H9 (cell line): ENCODE measurements around the gene SP110. TPM values are rescaled to one million over a fixed set of nuclear protein-coding genes. Genes with fewer than 3 reads are reported as not detected.

Experiments
- DNase-seq: peaks from one replicate; pipeline ENCODE4 v3.0.0-alpha.2; 2017
- H2AFZ ChIP-seq: one replicate; pipeline ENCODE4 v1.6.1; 2013; ENCODE audit warnings: mild to moderate bottlenecking, low read length, control low read depth, moderate library complexity
- H2AK5ac ChIP-seq: 2 replicates; pipeline ENCODE4 v1.6.1; 2013; ENCODE audit warnings: low read length, control low read depth, mixed read lengths; ENCODE audit not compliant: insufficient read length
- H2BK120ac ChIP-seq: one replicate; pipeline ENCODE4 v1.6.1; 2013; ENCODE audit warnings: low read depth, mild to moderate bottlenecking, low read length, control low read depth, inconsistent platforms; ENCODE audit not compliant: poor library complexity, severe bottlenecking
- H2BK12ac ChIP-seq: 2 replicates; pipeline ENCODE4 v1.6.1; 2013; ENCODE audit warnings: low read length, control low read depth, mixed read lengths, low read depth; ENCODE audit not compliant: insufficient read length
- H2BK15ac ChIP-seq: 2 replicates; pipeline ENCODE4 v1.6.1; 2013; ENCODE audit warnings: low read depth, low read length, control low read depth
- H2BK20ac ChIP-seq: one replicate; pipeline ENCODE4 v1.6.1; 2013; ENCODE audit warnings: low read depth, mild to moderate bottlenecking, low read length, control low read depth, inconsistent platforms; ENCODE audit not compliant: poor library complexity, severe bottlenecking
- H2BK5ac ChIP-seq: 2 replicates; pipeline ENCODE4 v1.6.1; 2013; ENCODE audit warnings: low read length, control low read depth, mixed read lengths; ENCODE audit not compliant: insufficient read length
- H3K14ac ChIP-seq: 2 replicates; pipeline ENCODE4 v1.6.1; 2013; ENCODE audit warnings: low read length, control low read depth; ENCODE audit not compliant: insufficient read depth
- H3K18ac ChIP-seq: 2 replicates; pipeline ENCODE4 v1.6.1; 2013; ENCODE audit warnings: low read depth, mild to moderate bottlenecking, mixed read lengths, low read length, control low read depth; ENCODE audit not compliant: insufficient read length
- H3K23ac ChIP-seq: 2 replicates; pipeline ENCODE4 v1.6.1; 2013; ENCODE audit warnings: low read length, control low read depth, mixed read lengths, low read depth; ENCODE audit not compliant: insufficient read length
- H3K23me2 ChIP-seq: 2 replicates; pipeline ENCODE4 v1.6.1; 2013; ENCODE audit warnings: low read depth, mild to moderate bottlenecking, mixed read lengths, low read length, control low read depth; ENCODE audit not compliant: insufficient read length, poor library complexity, severe bottlenecking
- H3K27ac ChIP-seq: 2 replicates; pipeline ENCODE4 v1.5.1; 2013; ENCODE audit warnings: low read length, control low read depth, mixed read lengths, low read depth; ENCODE audit not compliant: insufficient read length
- H3K27me3 ChIP-seq: 2 replicates; pipeline ENCODE4 v1.6.1; 2013; ENCODE audit warnings: low read length, control low read depth, inconsistent platforms; ENCODE audit not compliant: insufficient read depth
- H3K4ac ChIP-seq: 2 replicates; pipeline ENCODE4 v1.6.1; 2013; ENCODE audit warnings: low read depth, mild to moderate bottlenecking, control low read depth, inconsistent platforms, low read length, moderate library complexity
- H3K4me1 ChIP-seq: 2 replicates; pipeline ENCODE4 v1.6.1; 2013; ENCODE audit warnings: low read length, control low read depth, inconsistent platforms; ENCODE audit not compliant: insufficient read depth
- H3K4me2 ChIP-seq: 2 replicates; pipeline ENCODE4 v1.6.1; 2013; ENCODE audit warnings: low read length, control low read depth, mixed read lengths; ENCODE audit not compliant: insufficient read length, insufficient read depth
- H3K56ac ChIP-seq: 2 replicates; pipeline ENCODE4 v1.6.1; 2013; ENCODE audit warnings: low read depth, mild to moderate bottlenecking, mixed read lengths, low read length, control low read depth; ENCODE audit not compliant: insufficient read length
- H3K79me1 ChIP-seq: 2 replicates; pipeline ENCODE4 v1.6.1; 2013; ENCODE audit warnings: low read depth, mild to moderate bottlenecking, moderate library complexity, low read length, control low read depth, inconsistent platforms; ENCODE audit not compliant: insufficient read depth, poor library complexity, severe bottlenecking
- H3K79me2 ChIP-seq: 2 replicates; pipeline ENCODE4 v1.6.1; 2013; ENCODE audit warnings: low read length, control low read depth, inconsistent platforms; ENCODE audit not compliant: insufficient read depth
- H3K9ac ChIP-seq: 2 replicates; pipeline ENCODE4 v1.6.1; 2013; ENCODE audit warnings: low read length, control low read depth, mixed read lengths; ENCODE audit not compliant: insufficient read length; ENCODE audit errors: extremely low read depth
- H3K9me3 ChIP-seq: one replicate; pipeline ENCODE4 v1.6.1; 2013; ENCODE audit warnings: low read depth, low read length, inconsistent platforms; ENCODE audit not compliant: control insufficient read depth
- H3T11ph ChIP-seq: one replicate; pipeline ENCODE4 v1.6.1; 2013; ENCODE audit warnings: mild to moderate bottlenecking, low read length, control low read depth, inconsistent platforms
- H4K20me1 ChIP-seq: one replicate; pipeline ENCODE4 v1.6.1; 2013; ENCODE audit not compliant: control insufficient read depth, insufficient read length, insufficient read depth
- H4K5ac ChIP-seq: 2 replicates; pipeline ENCODE4 v1.6.1; 2013; ENCODE audit warnings: low read depth, mild to moderate bottlenecking, mixed read lengths, low read length, control low read depth; ENCODE audit not compliant: insufficient read length
- H4K8ac ChIP-seq: replicated peaks from 2 replicates; pipeline ENCODE4 v1.6.1; 2013; ENCODE audit warnings: low read length, control low read depth, mixed read lengths, low read depth; ENCODE audit not compliant: insufficient read length
- H4K91ac ChIP-seq: 2 replicates; pipeline ENCODE4 v1.6.1; 2013; ENCODE audit warnings: low read depth, mild to moderate bottlenecking, moderate library complexity, mixed read lengths, low read length, control low read depth; ENCODE audit not compliant: insufficient read length
- H3K27ac Mint-ChIP-seq, 3 experiments: 2 replicates in 2 of 3; 3 replicates in 1 of 3; pipeline ENCODE4 v1.8.0; 2020 to 2021; ENCODE audit warnings: mixed read lengths in 3 of 3, mild to moderate bottlenecking in 1 of 3, moderate library complexity in 1 of 3
- H3K27me3 Mint-ChIP-seq: 2 replicates; pipeline ENCODE4 v1.8.0; 2021; ENCODE audit warnings: low read depth, mild to moderate bottlenecking, moderate library complexity, mixed read lengths
- H3K36me3 Mint-ChIP-seq, 3 experiments: 2 replicates in 2 of 3; 3 replicates in 1 of 3; pipeline ENCODE4 v1.8.0; 2020 to 2021; ENCODE audit warnings: low read depth in 3 of 3, mixed read lengths in 3 of 3; ENCODE audit not compliant: insufficient read depth in 1 of 3
- H3K4me1 Mint-ChIP-seq, 2 experiments: 2 replicates each; pipeline ENCODE4 v1.8.0; 2020; ENCODE audit warnings: mixed read lengths in 2 of 2
- H3K4me3 Mint-ChIP-seq, 2 experiments: 2 replicates in 1 of 2; 3 replicates in 1 of 2; pipeline ENCODE4 v1.8.0; 2020 to 2021; ENCODE audit warnings: mild to moderate bottlenecking in 2 of 2, mixed read lengths in 2 of 2, moderate library complexity in 1 of 2
- H3K9me3 Mint-ChIP-seq, 2 experiments: 2 replicates in 1 of 2; 3 replicates in 1 of 2; pipeline ENCODE4 v1.8.0; 2020; ENCODE audit warnings: mild to moderate bottlenecking in 2 of 2, mixed read lengths in 2 of 2, moderate library complexity in 1 of 2
- WGBS: extraction: QIAGEN DNeasy Blood & Tissue Kit; methylation state at CpG from one replicate; pipeline ENCODE4 v1.1.7; 2013; ENCODE audit warnings: missing lambda C conversion rate, low lambda C conversion rate, mixed read lengths; ENCODE audit not compliant: insufficient read length; ENCODE audit errors: extremely low coverage; 5-methylcytosine and 5-hydroxymethylcytosine counted together
- total RNA-seq: library from RNA; stranded (reverse); gene quantifications from 2 replicates; pipeline ENCODE4 v1.2.1, GENCODE V29; 2021
- TF ChIP-seq, protein P1 (sequence below): fragments of 200-600 bp; sonication (generic); conservative IDR thresholded peaks from 3 replicates; pipeline ENCODE4 v1.8.0; 2021; ENCODE audit warnings: antibody characterized with exemption, mild to moderate bottlenecking

The SP110 gene
- total RNA-seq, 1 experiment from 2014 or later: 3.7 TPM

DNA sequence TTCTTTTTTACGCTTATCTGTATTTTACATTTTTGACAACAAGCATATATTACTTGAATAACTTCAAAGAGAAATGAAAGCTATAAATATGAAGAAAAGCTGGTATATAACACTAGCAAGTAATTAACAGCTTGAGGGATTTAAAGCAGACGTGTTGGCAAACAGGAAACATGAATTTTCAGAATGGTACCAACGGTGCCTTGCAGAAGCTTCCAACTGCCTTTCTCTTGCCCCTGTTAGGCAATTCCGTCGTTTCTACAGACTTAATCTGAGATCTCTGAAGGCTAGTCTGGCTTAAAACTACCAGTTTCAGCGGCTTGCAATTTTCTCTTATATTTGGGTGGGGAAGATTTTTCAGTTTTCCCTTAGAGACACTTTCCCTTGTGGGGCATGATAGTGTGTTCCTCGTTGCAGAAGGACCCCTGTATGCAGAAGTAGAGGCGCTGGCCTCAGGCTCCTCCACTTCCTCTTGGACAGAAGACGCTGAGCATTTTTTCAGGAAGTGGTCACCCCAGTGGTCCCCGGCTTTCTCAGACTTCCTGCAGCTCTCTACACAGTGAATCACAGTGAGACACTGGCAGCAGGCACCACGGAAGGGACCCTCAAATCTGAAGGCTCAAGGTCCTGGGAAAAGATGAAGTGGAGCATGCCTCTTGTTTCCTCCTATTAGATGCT, 94.9 kb downstream of the SP110 start:
- no peak overlapping the region for H3K4ac ChIP-seq
- no peaks in the 10 kb centered on the region for H3K27me3 ChIP-seq
- no peak overlapping the region for H3T11ph ChIP-seq
- no peaks in the 10 kb centered on the region for H3K9me3 ChIP-seq
- H2BK20ac ChIP-seq: no peak overlapping the region
- no peak overlapping the region for H2BK15ac ChIP-seq
- no peak overlapping the region for H2BK12ac ChIP-seq
- no peaks in the 10 kb centered on the region for H3K23me2 ChIP-seq
- H3K27me3 Mint-ChIP-seq: no peaks in the 10 kb centered on the region; the same call in 1 of the 2 replicates
- WGBS: no CpG with 5 or more reads among the region's 11 CpGs
- H2BK5ac ChIP-seq: no peak overlapping the region
- no peaks in the 10 kb centered on the region for H3K4me1 ChIP-seq
- H3K18ac ChIP-seq: no peak overlapping the region
- TF ChIP-seq, protein P1, sequence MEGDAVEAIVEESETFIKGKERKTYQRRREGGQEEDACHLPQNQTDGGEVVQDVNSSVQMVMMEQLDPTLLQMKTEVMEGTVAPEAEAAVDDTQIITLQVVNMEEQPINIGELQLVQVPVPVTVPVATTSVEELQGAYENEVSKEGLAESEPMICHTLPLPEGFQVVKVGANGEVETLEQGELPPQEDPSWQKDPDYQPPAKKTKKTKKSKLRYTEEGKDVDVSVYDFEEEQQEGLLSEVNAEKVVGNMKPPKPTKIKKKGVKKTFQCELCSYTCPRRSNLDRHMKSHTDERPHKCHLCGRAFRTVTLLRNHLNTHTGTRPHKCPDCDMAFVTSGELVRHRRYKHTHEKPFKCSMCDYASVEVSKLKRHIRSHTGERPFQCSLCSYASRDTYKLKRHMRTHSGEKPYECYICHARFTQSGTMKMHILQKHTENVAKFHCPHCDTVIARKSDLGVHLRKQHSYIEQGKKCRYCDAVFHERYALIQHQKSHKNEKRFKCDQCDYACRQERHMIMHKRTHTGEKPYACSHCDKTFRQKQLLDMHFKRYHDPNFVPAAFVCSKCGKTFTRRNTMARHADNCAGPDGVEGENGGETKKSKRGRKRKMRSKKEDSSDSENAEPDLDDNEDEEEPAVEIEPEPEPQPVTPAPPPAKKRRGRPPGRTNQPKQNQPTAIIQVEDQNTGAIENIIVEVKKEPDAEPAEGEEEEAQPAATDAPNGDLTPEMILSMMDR: no peak
- no peak overlapping the region; a peak in 1 of 7 replicates for H3K27ac Mint-ChIP-seq
- no peak overlapping the region for H3K4me3 Mint-ChIP-seq
- H2BK120ac ChIP-seq: no peak overlapping the region
- no peak for DNase-seq
- peaks cover 3 to 7% of the 10 kb centered on the region in 2 experiments; a peak in 3 of 5 replicates for H3K9me3 Mint-ChIP-seq
- no peak overlapping the region for H4K8ac ChIP-seq
- H4K91ac ChIP-seq: no peak overlapping the region
- no peaks in the 10 kb centered on the region for H3K79me2 ChIP-seq
- no peak overlapping the region for H3K56ac ChIP-seq
- H3K4me1 Mint-ChIP-seq: no peaks in the 10 kb centered on the region
- no peak overlapping the region for H2AFZ ChIP-seq
- H3K27ac ChIP-seq: no peak overlapping the region
- no peaks in the 10 kb centered on the region for H4K20me1 ChIP-seq
- H2AK5ac ChIP-seq: no peak overlapping the region
- H3K9ac ChIP-seq: no peak overlapping the region
- H4K5ac ChIP-seq: no peak overlapping the region
- no peak overlapping the region for H3K14ac ChIP-seq
- H3K23ac ChIP-seq: no peak overlapping the region
- no peaks in the 10 kb centered on the region for H3K79me1 ChIP-seq
- H3K36me3 Mint-ChIP-seq: peaks cover 0 to 5% (median 0%) of the 10 kb centered on the region in 3 experiments; a peak in 5 of 7 replicates
- no peak overlapping the region for H3K4me2 ChIP-seq
